ENCODE measurements around the gene IPMK.

The IPMK gene

GRCh38 chr10:58267713-58268453, at the start of gene IPMK:
TSS of gene IPMK (minus strand) at chr10:58267894. CDS start at chr10:58267611, 283 bp downstream.
- DNase-seq = peak; percentile 68

GRCh38 chr10:58316874-58317273, 49.2 kb upstream of the IPMK start:
- DNase-seq = no peak

- no peak for DNase-seq
Observed at GRCh38 chr10:58311026-58311425, 43.3 kb upstream of the IPMK start.

GRCh38 chr10:58307676-58308075, 40.0 kb upstream of the IPMK start:
- no peak for DNase-seq

GRCh38 chr10:58305821-58306220, 38.1 kb upstream of the IPMK start:
- no peak for DNase-seq

- DNase-seq = no peak
Observed at GRCh38 chr10:58304099-58304633, 36.5 kb upstream of the IPMK start.

GRCh38 chr10:58302254-58302653, 34.6 kb upstream of the IPMK start:
- no peak for DNase-seq

- no peak for DNase-seq
Observed at GRCh38 chr10:58300676-58301075, 33.0 kb upstream of the IPMK start.

GRCh38 chr10:58299580-58299979, 31.9 kb upstream of the IPMK start:
- peak; percentile 22 for DNase-seq

- no peak for DNase-seq
Observed at GRCh38 chr10:58293989-58294388, 26.3 kb upstream of the IPMK start.

GRCh38 chr10:58291538-58292174, 24.0 kb upstream of the IPMK start:
- no peak for DNase-seq

GRCh38 chr10:58282615-58283014, 14.9 kb upstream of the IPMK start:
- no peak for DNase-seq

- DNase-seq = no peak
Observed at GRCh38 chr10:58281092-58281752, 13.5 kb upstream of the IPMK start.

- DNase-seq = no peak
Observed at GRCh38 chr10:58280477-58280876, 12.8 kb upstream of the IPMK start.

GRCh38 chr10:58278962-58279307, 11.2 kb upstream of the IPMK start:
- no peak for DNase-seq

GRCh38 chr10:58278274-58278961, 10.7 kb upstream of the IPMK start:
- no peak for DNase-seq

- DNase-seq = no peak
Observed at GRCh38 chr10:58275908-58276307, 8.2 kb upstream of the IPMK start.

- DNase-seq = no peak
Observed at GRCh38 chr10:58275261-58275660, 7.6 kb upstream of the IPMK start.

GRCh38 chr10:58269782-58270290, 2.1 kb upstream of the IPMK start:
- DNase-seq = no peak

- peak; percentile 96 for DNase-seq
Observed at GRCh38 chr10:58268946-58269781, 1.5 kb upstream of the IPMK start, which contains the start of gene CISD1. TSS of gene CISD1 (plus strand) at chr10:58269162. CDS start at chr10:58269274, 112 bp downstream.

GRCh38 chr10:58268454-58268945, 806 bp upstream of the IPMK start:
- DNase-seq = peak; percentile 88

Data from KG1 (cell line).